Measurements from ENCODE around the gene KIAA0825. TPM values are rescaled to one million over a fixed set of nuclear protein-coding genes. Genes with fewer than 3 reads are reported as not detected.

The KIAA0825 gene
- total RNA-seq, 2 experiments from 2014 or later, result 0.19 to 0.32 TPM

DNA sequence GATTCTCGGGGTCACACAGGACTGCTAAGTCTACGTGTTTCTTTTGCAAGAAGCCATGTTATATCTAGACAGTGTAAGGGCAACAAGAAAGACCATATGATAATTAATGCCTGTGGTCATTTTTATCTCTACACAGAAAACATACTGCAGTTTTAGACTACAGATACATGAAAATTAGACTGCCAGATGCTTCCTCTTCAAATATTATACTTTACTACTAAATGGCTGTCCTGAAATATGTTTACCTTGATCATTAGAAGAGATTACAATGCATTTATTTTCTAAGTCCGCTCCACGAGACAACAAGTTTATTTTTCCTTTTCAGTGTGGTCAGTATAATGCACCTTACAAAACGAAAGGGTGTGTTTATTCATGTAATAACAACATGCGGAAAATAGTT, 147.6 kb downstream of the KIAA0825 start:
- DNase-seq (ENCODE audit: low spot score), result no peak
- Histone ChIP-seq H3K4me3 (ENCODE audit: low read depth, low read length, poor library complexity, severe bottlenecking) (no peak overlapping the region), H3K36me3 (ENCODE audit: insufficient read depth, low read length) (no peaks in the 10 kb centered on the region), H3K9me2 (ENCODE audit: insufficient read depth, low read length) (no peaks in the 10 kb centered on the region), H3K9me3 (ENCODE audit: low read length) (no peaks in the 10 kb centered on the region), H3K27ac (ENCODE audit: low read depth, low read length, poor library complexity, severe bottlenecking) (no peak overlapping the region), H4K20me1 (ENCODE audit: insufficient read depth, low read length) (no peaks in the 10 kb centered on the region; the same call in 1 of the 2 replicates), H3K4me1 (ENCODE audit: insufficient read depth, low read length, poor library complexity, severe bottlenecking) (no peaks in the 10 kb centered on the region), H3K4me2 (ENCODE audit: low read length) (no peak overlapping the region), H2AFZ (ENCODE audit: low read length) (no peak overlapping the region), H3K79me2 (ENCODE audit: insufficient read depth, low read depth, low read length) (no peaks in the 10 kb centered on the region)
- CTCF ChIA-PET (ENCODE audit: unreplicated experiment), result no interaction called here
- TF ChIP-seq, protein P1, sequence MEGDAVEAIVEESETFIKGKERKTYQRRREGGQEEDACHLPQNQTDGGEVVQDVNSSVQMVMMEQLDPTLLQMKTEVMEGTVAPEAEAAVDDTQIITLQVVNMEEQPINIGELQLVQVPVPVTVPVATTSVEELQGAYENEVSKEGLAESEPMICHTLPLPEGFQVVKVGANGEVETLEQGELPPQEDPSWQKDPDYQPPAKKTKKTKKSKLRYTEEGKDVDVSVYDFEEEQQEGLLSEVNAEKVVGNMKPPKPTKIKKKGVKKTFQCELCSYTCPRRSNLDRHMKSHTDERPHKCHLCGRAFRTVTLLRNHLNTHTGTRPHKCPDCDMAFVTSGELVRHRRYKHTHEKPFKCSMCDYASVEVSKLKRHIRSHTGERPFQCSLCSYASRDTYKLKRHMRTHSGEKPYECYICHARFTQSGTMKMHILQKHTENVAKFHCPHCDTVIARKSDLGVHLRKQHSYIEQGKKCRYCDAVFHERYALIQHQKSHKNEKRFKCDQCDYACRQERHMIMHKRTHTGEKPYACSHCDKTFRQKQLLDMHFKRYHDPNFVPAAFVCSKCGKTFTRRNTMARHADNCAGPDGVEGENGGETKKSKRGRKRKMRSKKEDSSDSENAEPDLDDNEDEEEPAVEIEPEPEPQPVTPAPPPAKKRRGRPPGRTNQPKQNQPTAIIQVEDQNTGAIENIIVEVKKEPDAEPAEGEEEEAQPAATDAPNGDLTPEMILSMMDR (conservative IDR thresholded peaks at IDR 0.05; ENCODE audit: low read length), result no peak
- TF ChIP-seq EZH2phosphoT487 (IDR thresholded peaks at IDR 0.05; ENCODE audit: borderline replicate concordance, low read depth, low read length), result no peak
- POLR2A ChIA-PET, result no interaction called here
- intact Hi-C loops (cut with micrococcal nuclease; ENCODE audit: unreplicated experiment), result no loop called here
- BruUV-seq (replicated peaks), result no TSS peak

DNA sequence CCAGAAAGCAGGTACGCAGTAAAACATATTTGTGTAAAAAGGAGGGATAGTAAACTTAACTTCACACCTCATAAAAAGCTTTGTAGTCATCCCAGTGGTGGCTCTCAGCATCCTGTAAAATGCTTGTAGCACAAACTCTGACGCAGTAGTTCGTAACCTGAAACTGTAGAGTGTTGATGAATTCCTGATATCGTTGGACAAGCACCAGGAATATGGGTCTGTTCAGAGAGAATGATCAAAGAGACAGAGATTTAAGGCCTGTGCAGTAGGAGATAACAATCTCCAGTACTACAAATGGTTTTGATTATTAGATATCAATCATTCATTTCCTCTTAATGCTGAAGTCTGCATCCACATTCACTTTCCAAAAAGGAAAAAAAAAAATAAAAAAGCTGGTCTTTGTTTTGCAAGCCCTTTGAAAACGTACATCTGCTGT, 148.5 kb downstream of the KIAA0825 start:
- Histone ChIP-seq H3K79me2 (ENCODE audit: insufficient read depth, low read depth, low read length) (no peaks in the 10 kb centered on the region), H4K20me1 (ENCODE audit: insufficient read depth, low read length) (no peaks in the 10 kb centered on the region; the same call in 1 of the 2 replicates), H3K36me3 (ENCODE audit: insufficient read depth, low read length) (no peaks in the 10 kb centered on the region), H2AFZ (ENCODE audit: low read length) (no peak overlapping the region), H3K9me3 (ENCODE audit: low read length) (no peaks in the 10 kb centered on the region), H3K27ac (ENCODE audit: low read depth, low read length, poor library complexity, severe bottlenecking) (no peak overlapping the region), H3K4me3 (ENCODE audit: low read depth, low read length, poor library complexity, severe bottlenecking) (no peak overlapping the region), H3K9me2 (ENCODE audit: insufficient read depth, low read length) (no peaks in the 10 kb centered on the region), H3K4me2 (ENCODE audit: low read length) (no peak overlapping the region), H3K4me1 (ENCODE audit: insufficient read depth, low read length, poor library complexity, severe bottlenecking) (no peaks in the 10 kb centered on the region)
- TF ChIP-seq EZH2phosphoT487 (IDR thresholded peaks at IDR 0.05; ENCODE audit: borderline replicate concordance, low read depth, low read length), result no peak
- TF ChIP-seq, protein P1 (conservative IDR thresholded peaks at IDR 0.05; ENCODE audit: low read length), result no peak
- no peak for DNase-seq (ENCODE audit: low spot score)
- intact Hi-C loops (cut with micrococcal nuclease; ENCODE audit: unreplicated experiment), result no loop called here
- POLR2A ChIA-PET, result interaction anchor here (1.4 kb wide), 1 partner anchor 11 kb away, joined by 3 read pairs; no protein-coding TSS in a partner anchor
- no TSS peak for BruUV-seq (replicated peaks)
- CTCF ChIA-PET (ENCODE audit: unreplicated experiment), result no interaction called here

DNA sequence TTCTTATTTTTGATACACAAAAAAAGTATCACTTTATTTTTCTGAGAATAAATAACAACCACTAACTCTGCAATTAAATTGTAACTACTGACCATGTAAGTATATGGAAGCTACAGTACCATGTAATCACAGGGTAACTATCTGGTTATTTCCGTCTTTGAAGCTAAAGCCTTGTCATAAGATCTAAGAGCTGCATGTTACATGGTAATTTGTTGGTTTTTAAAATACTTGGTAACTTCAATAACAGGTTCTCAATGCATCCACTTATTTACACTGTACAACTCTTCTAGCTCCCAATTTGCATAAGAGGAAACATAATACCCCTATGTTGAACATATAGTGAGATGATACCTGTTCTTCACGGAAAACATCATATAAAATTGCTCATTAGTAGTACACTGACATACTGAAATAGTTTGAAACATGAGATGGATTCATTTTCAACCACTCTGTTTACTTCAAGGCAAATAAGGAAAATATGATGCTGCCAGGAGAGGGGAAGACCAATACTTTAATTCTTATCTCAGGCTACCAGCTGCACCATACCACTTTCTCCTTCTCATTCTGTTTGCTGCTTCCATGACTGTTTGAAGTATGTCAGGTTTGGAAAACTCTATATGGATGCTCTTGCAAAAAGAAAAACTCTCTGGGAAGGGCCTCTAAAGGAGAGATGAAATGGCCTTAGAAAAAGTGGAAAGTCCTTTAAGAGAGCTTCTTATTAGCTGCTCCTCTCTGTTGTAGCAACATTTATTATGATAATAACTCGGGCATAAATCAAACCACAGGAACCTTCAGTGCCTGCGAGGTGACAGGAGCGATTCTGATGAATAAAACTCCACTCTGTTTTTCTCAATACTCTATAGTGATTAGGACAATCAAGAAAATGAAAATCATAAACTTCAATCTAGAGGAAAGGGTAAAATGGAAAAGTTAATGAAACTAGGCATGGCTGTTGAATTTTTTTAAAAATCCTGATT, 150.2 kb downstream of the KIAA0825 start:
- no peaks in the 10 kb centered on the region for H3K4me1 ChIP-seq (ENCODE audit: insufficient read depth, low read length, poor library complexity, severe bottlenecking)
- no peaks in the 10 kb centered on the region for H3K79me2 ChIP-seq (ENCODE audit: insufficient read depth, low read depth, low read length)
- no TSS peak for BruUV-seq (replicated peaks)
- TF ChIP-seq, protein P1 (conservative IDR thresholded peaks at IDR 0.05; ENCODE audit: low read length), result no peak
- no peak for TF ChIP-seq EZH2phosphoT487 (IDR thresholded peaks at IDR 0.05; ENCODE audit: borderline replicate concordance, low read depth, low read length)
- H3K9me3 ChIP-seq (ENCODE audit: low read length), result no peaks in the 10 kb centered on the region
- ChIA-PET POLR2A (interaction anchor here (1.4 kb wide), 1 partner anchor 13 kb away, joined by 3 read pairs; no protein-coding TSS in a partner anchor), CTCF (ENCODE audit: unreplicated experiment) (no interaction called here)
- DNase-seq (ENCODE audit: low spot score), result no peak
- intact Hi-C loops (cut with micrococcal nuclease; ENCODE audit: unreplicated experiment), result no loop called here
- no peak overlapping the region for H3K4me2 ChIP-seq (ENCODE audit: low read length)
- no peak overlapping the region for H2AFZ ChIP-seq (ENCODE audit: low read length)
- no peak overlapping the region for H3K27ac ChIP-seq (ENCODE audit: low read depth, low read length, poor library complexity, severe bottlenecking)
- no peaks in the 10 kb centered on the region for H3K36me3 ChIP-seq (ENCODE audit: insufficient read depth, low read length)
- H3K9me2 ChIP-seq (ENCODE audit: insufficient read depth, low read length), result no peaks in the 10 kb centered on the region
- no peaks in the 10 kb centered on the region; the same call in 1 of the 2 replicates for H4K20me1 ChIP-seq (ENCODE audit: insufficient read depth, low read length)
- H3K4me3 ChIP-seq (ENCODE audit: low read depth, low read length, poor library complexity, severe bottlenecking), result no peak overlapping the region
